ENCODE data around the gene MYRF. TPM values are rescaled to one million over a fixed set of nuclear protein-coding genes. Genes with fewer than 3 reads are reported as not detected.

Gene MYRF
- total and polyA plus RNA-seq, 7 donors: 0.01 to 0.24 (median 0.11) TPM; not detected in 1

DNA sequence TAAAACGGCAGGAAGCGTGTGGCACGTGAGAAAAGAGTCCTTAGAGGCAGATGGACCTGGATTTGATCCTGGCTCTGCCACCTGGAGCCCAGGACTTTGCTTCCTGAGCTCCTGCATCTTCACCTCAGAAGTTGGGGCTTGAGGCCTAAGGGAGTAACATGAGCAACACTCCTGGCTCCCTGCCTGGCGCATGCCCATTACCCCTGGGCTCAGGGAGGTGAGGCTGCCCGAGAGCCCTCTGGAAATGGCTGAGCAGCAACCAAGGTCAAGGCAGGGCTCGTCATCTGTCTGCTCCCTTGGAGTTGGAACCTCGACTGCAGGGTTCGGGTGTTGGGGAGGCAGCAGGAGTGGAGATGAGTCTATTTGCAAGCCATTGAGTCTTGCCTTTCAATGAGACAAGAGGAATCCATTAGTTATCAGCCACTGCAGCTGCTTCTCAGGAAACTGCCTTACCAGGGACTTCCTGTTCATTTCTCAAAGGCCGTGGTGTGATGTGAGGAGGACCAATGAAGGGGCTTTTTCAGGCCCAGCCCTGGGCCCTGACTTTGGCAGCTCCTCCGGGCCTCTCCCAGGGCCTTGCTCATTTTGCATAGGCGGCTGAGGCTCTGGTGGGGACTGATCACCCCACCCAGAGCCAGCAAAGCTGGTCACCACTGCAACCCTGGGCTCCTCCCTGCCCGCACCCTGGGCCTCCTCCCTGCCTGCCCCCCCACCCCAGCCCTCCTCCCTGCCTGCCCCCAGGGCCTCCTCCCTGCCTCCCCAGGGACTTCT is 82.0 kb downstream of the MYRF start:
- intact Hi-C loops (cut with DNase I): no loop called here
- TF ChIP-seq, protein P1, sequence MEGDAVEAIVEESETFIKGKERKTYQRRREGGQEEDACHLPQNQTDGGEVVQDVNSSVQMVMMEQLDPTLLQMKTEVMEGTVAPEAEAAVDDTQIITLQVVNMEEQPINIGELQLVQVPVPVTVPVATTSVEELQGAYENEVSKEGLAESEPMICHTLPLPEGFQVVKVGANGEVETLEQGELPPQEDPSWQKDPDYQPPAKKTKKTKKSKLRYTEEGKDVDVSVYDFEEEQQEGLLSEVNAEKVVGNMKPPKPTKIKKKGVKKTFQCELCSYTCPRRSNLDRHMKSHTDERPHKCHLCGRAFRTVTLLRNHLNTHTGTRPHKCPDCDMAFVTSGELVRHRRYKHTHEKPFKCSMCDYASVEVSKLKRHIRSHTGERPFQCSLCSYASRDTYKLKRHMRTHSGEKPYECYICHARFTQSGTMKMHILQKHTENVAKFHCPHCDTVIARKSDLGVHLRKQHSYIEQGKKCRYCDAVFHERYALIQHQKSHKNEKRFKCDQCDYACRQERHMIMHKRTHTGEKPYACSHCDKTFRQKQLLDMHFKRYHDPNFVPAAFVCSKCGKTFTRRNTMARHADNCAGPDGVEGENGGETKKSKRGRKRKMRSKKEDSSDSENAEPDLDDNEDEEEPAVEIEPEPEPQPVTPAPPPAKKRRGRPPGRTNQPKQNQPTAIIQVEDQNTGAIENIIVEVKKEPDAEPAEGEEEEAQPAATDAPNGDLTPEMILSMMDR (IDR thresholded peaks at IDR 0.05): no peak
- Histone ChIP-seq H3K36me3 (ENCODE audit: insufficient read depth in 1 of 2, low read depth in 1 of 2) (no peaks in the 10 kb centered on the region), H3K27ac (peak overlapping the region; percentile 50), H3K9me3 (no peaks in the 10 kb centered on the region), H3K27me3 (ENCODE audit: insufficient read depth in 3 of 3, low read length in 2 of 3) (peaks cover 0 to 4% (median 0%) of the 10 kb centered on the region in 3 donors), H3K4me1 (peaks cover 1% of the 10 kb centered on the region), H3K4me3 (no peak overlapping the region)
- ATAC-seq (peak; percentile 30 to 76 (median 70)), DNase-seq (peak; percentile 59 to 78)
- WGBS, 3 donors: 28 to 42% (median 31%) methylated on average over 11 to 12 of the region's 12 CpGs

DNA sequence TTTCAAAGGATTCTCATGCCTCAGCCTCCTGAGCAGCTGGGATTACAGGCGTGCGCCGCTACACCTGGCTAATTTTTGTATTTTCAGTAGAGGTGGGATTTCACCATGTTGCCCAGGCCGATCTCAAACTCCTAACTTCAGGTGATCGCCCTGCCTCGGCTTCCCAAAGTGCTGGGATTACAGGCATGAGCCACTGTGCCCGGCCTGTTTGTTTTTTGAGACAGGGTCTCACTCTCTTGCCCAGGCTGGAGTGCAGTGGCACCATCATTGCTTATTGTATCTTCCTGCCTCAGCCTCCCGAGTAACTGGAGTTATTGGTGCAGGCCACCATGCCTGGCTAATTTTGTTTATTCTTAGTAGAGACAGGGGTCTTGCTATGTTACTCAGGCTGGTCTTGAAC is 83.8 kb downstream of the MYRF start:
- Histone ChIP-seq H3K4me1 (no peaks in the 10 kb centered on the region), H3K27ac (no peak overlapping the region)
- intact Hi-C loops (cut with DNase I): no loop called here

DNA sequence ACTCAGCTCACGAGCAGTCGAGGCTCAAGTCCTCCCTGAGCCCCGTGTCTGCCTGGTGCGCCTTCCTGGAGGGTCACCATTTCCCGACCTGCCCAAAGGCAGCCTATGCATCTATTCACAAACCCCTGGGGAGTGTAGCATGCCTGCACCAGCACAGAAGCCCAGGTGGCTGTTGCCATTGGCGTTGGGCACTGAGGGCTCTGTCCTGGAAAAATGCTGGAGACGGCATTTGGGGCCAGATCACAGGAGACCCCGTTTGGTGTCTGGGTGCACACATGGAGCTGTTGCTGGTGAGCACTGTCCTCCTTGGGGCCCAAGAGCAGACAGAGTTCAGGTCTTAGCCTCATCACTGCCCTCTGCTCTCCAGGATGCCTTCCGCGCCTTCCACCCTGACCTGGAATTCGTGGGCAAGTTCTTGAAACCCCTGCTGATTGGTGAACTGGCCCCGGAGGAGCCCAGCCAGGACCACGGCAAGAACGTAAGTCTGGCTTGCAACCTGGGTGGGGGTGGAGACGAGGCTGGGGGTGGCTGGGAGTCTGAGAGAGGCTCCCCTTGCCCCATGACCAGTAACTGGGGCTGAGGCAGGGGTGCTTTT is 85.1 kb downstream of the MYRF start:
- 90 to 93% (median 91%) methylated on average over 15 of the region's 15 CpGs for WGBS, 3 donors
- Histone ChIP-seq H3K4me3 (no peak overlapping the region), H3K36me3 (ENCODE audit: insufficient read depth in 1 of 2, low read depth in 1 of 2) (peaks cover 0 to 4% of the 10 kb centered on the region in 2 donors), H3K27me3 (ENCODE audit: insufficient read depth in 3 of 3, low read length in 2 of 3) (no peaks in the 10 kb centered on the region), H3K27ac (no peak overlapping the region), H3K9me3 (no peaks in the 10 kb centered on the region), H3K4me1 (no peaks in the 10 kb centered on the region)
- no peak for ATAC-seq
- no peak for DNase-seq
- intact Hi-C loops (cut with DNase I): no loop called here
- TF ChIP-seq, protein P1 (IDR thresholded peaks at IDR 0.05): no peak

More for the DNA sequence above, 83.8 kb downstream of the MYRF start:
- no peaks in the 10 kb centered on the region for H3K27me3 ChIP-seq (ENCODE audit: insufficient read depth in 3 of 3, low read length in 2 of 3)
- TF ChIP-seq, protein P1 (IDR thresholded peaks at IDR 0.05): no peak
- ATAC-seq: no peak
- no peak for DNase-seq
- no peaks in the 10 kb centered on the region for H3K9me3 ChIP-seq
- 95 to 97% (median 96%) methylated on average over 8 of the region's 8 CpGs for WGBS, 3 donors
- H3K4me3 ChIP-seq: no peak overlapping the region
- H3K36me3 ChIP-seq (ENCODE audit: insufficient read depth in 1 of 2, low read depth in 1 of 2): peaks cover 0 to 4% of the 10 kb centered on the region in 2 donors

Other genes starting within 250 kb of the MYRF start
- gene LRRC10B, start 243.9 kb upstream of the MYRF start, total RNA-seq: under 1 TPM in 3 of 4 donors, not detected in 1; 0.27 to 0.69 (median 0.64) TPM
- 1 to 10 TPM in 1 of 3 donors, under 1 TPM in 2; 0.24 to 2.1 (median 0.40) TPM for gene LRRC10B, start 243.9 kb upstream of the MYRF start, polyA plus RNA-seq
- gene SYT7, start 171.6 kb upstream of the MYRF start, total RNA-seq: 1 to 10 TPM; 1.9 to 2.8 (median 2.1) TPM
- 1 to 10 TPM in 2 of 3 donors, under 1 TPM in 1; 0.96 to 3.5 (median 1.4) TPM for gene SYT7, start 171.6 kb upstream of the MYRF start, polyA plus RNA-seq
- gene DAGLA, start 72.2 kb upstream of the MYRF start, total RNA-seq: 1 to 10 TPM; 1.9 to 5.1 (median 3.3) TPM
- 1 to 10 TPM in 2 of 3 donors, under 1 TPM in 1; 0.57 to 2.1 (median 1.7) TPM for gene DAGLA, start 72.2 kb upstream of the MYRF start, polyA plus RNA-seq
- 10 to 100 TPM; 76.0 to 93.2 (median 80.9) TPM for gene TMEM258, start 40.0 kb downstream of the MYRF start, total RNA-seq
- 100 to 1,000 TPM; 152 to 177 (median 159) TPM for gene TMEM258, start 40.0 kb downstream of the MYRF start, polyA plus RNA-seq
- 10 to 100 TPM in 2 of 4 donors, 1 to 10 TPM in 2; 5.7 to 10.5 (median 8.5) TPM for gene FEN1, start 40.3 kb downstream of the MYRF start, total RNA-seq
- 10 to 100 TPM; 10.3 to 30.3 (median 17.1) TPM for gene FEN1, start 40.3 kb downstream of the MYRF start, polyA plus RNA-seq
- 10 to 100 TPM; 13.7 to 93.2 (median 20.6) TPM for gene FADS1, start 64.4 kb downstream of the MYRF start, total RNA-seq
- gene FADS1, start 64.4 kb downstream of the MYRF start, polyA plus RNA-seq: 10 to 100 TPM in 2 of 3 donors, 1 to 10 TPM in 1; 8.6 to 70.8 (median 16.9) TPM
- gene FADS2, start 75.7 kb downstream of the MYRF start, total RNA-seq: 1 to 10 TPM; 3.3 to 8.4 (median 6.0) TPM
- gene FADS2, start 75.7 kb downstream of the MYRF start, polyA plus RNA-seq: 1 to 10 TPM; 2.2 to 5.5 (median 3.6) TPM
- 100 to 1,000 TPM in 1 of 4 donors, 10 to 100 TPM in 3; 49.3 to 247 (median 57.9) TPM for gene FADS3, start 138.9 kb downstream of the MYRF start, total RNA-seq
- 100 to 1,000 TPM in 1 of 3 donors, 10 to 100 TPM in 2; 26.5 to 392 (median 50.9) TPM for gene FADS3, start 138.9 kb downstream of the MYRF start, polyA plus RNA-seq
- 1 to 10 TPM; 4.9 to 5.9 (median 4.9) TPM for gene RAB3IL1, start 164.9 kb downstream of the MYRF start, total RNA-seq
- gene RAB3IL1, start 164.9 kb downstream of the MYRF start, polyA plus RNA-seq: 1 to 10 TPM; 1.7 to 5.1 (median 3.5) TPM
- 1 to 10 TPM in 2 of 4 donors, under 1 TPM in 2; 0.81 to 2.1 (median 1.2) TPM for gene BEST1, start 197.7 kb downstream of the MYRF start, total RNA-seq
- gene BEST1, start 197.7 kb downstream of the MYRF start, polyA plus RNA-seq: 1 to 10 TPM; 1.3 to 9.8 (median 1.5) TPM
- gene FTH1, start 215.0 kb downstream of the MYRF start, total RNA-seq: 1,000 to 10,000 TPM; 2,269 to 5,499 (median 3,297) TPM
- over 10,000 TPM in 1 of 3 donors, 1,000 to 10,000 TPM in 2; 2,316 to 16,176 (median 3,132) TPM for gene FTH1, start 215.0 kb downstream of the MYRF start, polyA plus RNA-seq

All from psoas muscle (tissue), 8 donors.